MCF 10A (cell line): ENCODE data around the gene SERPINB11. TPM values are rescaled to one million over a fixed set of nuclear protein-coding genes. Genes with fewer than 3 reads are reported as not detected.

Source experiments
- BruUV-seq: library from RNA; stranded (reverse); fragments of 400-500 nt; replicated peaks from 2 replicates; lab custom pipeline; 2021; lab: Mats Ljungman, UMichigan
- CTCF ChIA-PET: fragments of 300-600 bp; sonication (Branson Sonifier 250); formaldehyde crosslinking; extraction: SDS; loops from one replicate; lab custom pipeline; 2021; ENCODE audit warnings: antibody characterized with exemption, inconsistent platforms; lab: Yijun Ruan, JAX
- POLR2A ChIA-PET: fragments of 300-600, 350-650 bp; sonication (Branson Sonifier 250); formaldehyde crosslinking; extraction: SDS; loops from one replicate; lab custom pipeline; 2020; ENCODE audit warnings: antibody characterized with exemption, inconsistent platforms; lab: Yijun Ruan, JAX
- DNase-seq: peaks from one replicate; pipeline ENCODE4 v3.0.0-alpha.2; 2018; ENCODE audit not compliant: unreplicated experiment
- H3K27ac Mint-ChIP-seq: one replicate; pipeline ENCODE4 v1.8.0; 2022; ENCODE audit warnings: mild to moderate bottlenecking, low read depth, mixed read lengths; ENCODE audit not compliant: unreplicated experiment
- H3K27me3 Mint-ChIP-seq: one replicate; pipeline ENCODE4 v1.8.0; 2022; ENCODE audit warnings: mixed read lengths; ENCODE audit not compliant: insufficient read depth, unreplicated experiment
- H3K36me3 Mint-ChIP-seq: one replicate; pipeline ENCODE4 v1.8.0; 2022; ENCODE audit warnings: mild to moderate bottlenecking, moderate library complexity, mixed read lengths; ENCODE audit not compliant: insufficient read depth, unreplicated experiment
- H3K4me1 Mint-ChIP-seq: one replicate; pipeline ENCODE4 v1.8.0; 2022; ENCODE audit warnings: mixed read lengths; ENCODE audit not compliant: insufficient read depth, unreplicated experiment
- H3K4me3 Mint-ChIP-seq: one replicate; pipeline ENCODE4 v1.8.0; 2022; ENCODE audit warnings: mild to moderate bottlenecking, moderate library complexity, mixed read lengths; ENCODE audit not compliant: unreplicated experiment
- H3K9me3 Mint-ChIP-seq: one replicate; pipeline ENCODE4 v1.8.0; 2022; ENCODE audit warnings: mixed read lengths; ENCODE audit not compliant: unreplicated experiment
- intact Hi-C: fragments of 100-400 bp; cut with micrococcal nuclease; formaldehyde crosslinking; loops from 2 replicates; pipeline ENCODE4 v1.14.1; 2022
- total RNA-seq: library from RNA; stranded (reverse); gene quantifications from 2 replicates; pipeline ENCODE4 v1.2.3, GENCODE V29; 2022
- TF ChIP-seq, protein P1 (sequence below): fragments of 200-600 bp; IDR thresholded peaks from one replicate; pipeline ENCODE4 v1.8.0; 2022; ENCODE audit warnings: antibody characterized with exemption, mild to moderate bottlenecking; ENCODE audit not compliant: unreplicated experiment

Gene SERPINB11
- total RNA-seq, 1 experiment from 2014 or later: not detected

- ChIA-PET CTCF (no interaction called here), POLR2A (no interaction called here)
- no TSS peak for BruUV-seq
- Mint-ChIP-seq H3K4me3 (no peak overlapping the region), H3K27ac (no peak overlapping the region), H3K4me1 (no peaks in the 10 kb centered on the region), H3K36me3 (no peaks in the 10 kb centered on the region), H3K9me3 (peaks cover 5% of the 10 kb centered on the region), H3K27me3 (no peaks in the 10 kb centered on the region)
- no peak for DNase-seq
- intact Hi-C loops: no loop called here
- TF ChIP-seq, protein P1, sequence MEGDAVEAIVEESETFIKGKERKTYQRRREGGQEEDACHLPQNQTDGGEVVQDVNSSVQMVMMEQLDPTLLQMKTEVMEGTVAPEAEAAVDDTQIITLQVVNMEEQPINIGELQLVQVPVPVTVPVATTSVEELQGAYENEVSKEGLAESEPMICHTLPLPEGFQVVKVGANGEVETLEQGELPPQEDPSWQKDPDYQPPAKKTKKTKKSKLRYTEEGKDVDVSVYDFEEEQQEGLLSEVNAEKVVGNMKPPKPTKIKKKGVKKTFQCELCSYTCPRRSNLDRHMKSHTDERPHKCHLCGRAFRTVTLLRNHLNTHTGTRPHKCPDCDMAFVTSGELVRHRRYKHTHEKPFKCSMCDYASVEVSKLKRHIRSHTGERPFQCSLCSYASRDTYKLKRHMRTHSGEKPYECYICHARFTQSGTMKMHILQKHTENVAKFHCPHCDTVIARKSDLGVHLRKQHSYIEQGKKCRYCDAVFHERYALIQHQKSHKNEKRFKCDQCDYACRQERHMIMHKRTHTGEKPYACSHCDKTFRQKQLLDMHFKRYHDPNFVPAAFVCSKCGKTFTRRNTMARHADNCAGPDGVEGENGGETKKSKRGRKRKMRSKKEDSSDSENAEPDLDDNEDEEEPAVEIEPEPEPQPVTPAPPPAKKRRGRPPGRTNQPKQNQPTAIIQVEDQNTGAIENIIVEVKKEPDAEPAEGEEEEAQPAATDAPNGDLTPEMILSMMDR: no peak
Measured at GRCh38 chr18:63708650-63709049, 5.9 kb downstream of the SERPINB11 start.

GRCh38 chr18:63725682-63726480 is 23.1 kb downstream of the SERPINB11 start:
- Mint-ChIP-seq H3K4me1 (peaks cover 6% of the 10 kb centered on the region), H3K27ac (no peak overlapping the region), H3K4me3 (no peak overlapping the region), H3K27me3 (no peaks in the 10 kb centered on the region), H3K9me3 (no peaks in the 10 kb centered on the region), H3K36me3 (no peaks in the 10 kb centered on the region)
- no peak for DNase-seq
- no TSS peak for BruUV-seq
- CTCF ChIA-PET: interaction anchor here (1.0 to 1.1 kb wide), 2 partner anchors 38 to 208 kb away, joined by 3 to 5 read pairs; no protein-coding TSS in a partner anchor
- TF ChIP-seq, protein P1: no peak
- POLR2A ChIA-PET: interaction anchor here (0.7 to 1.4 kb wide), 3 partner anchors 13 to 23 kb away, joined by 3 to 4 read pairs (median 3); partner anchors contain the start of gene SERPINB11
- intact Hi-C loops: no loop called here

- H3K27me3 Mint-ChIP-seq: no peaks in the 10 kb centered on the region
- no peaks in the 10 kb centered on the region for H3K36me3 Mint-ChIP-seq
- ChIA-PET CTCF (interaction anchor here (0.5 to 2.8 kb wide), 13 partner anchors 11 to 286 kb away, joined by 3 to 14 read pairs (median 7); partner anchors contain the start of gene SERPINB13), POLR2A (interaction anchor here (0.6 to 2.0 kb wide), 10 partner anchors 11 to 168 kb away, joined by 3 to 9 read pairs (median 4); no protein-coding TSS in a partner anchor)
- H3K4me1 Mint-ChIP-seq: peaks cover 11% of the 10 kb centered on the region
- no TSS peak for BruUV-seq
- intact Hi-C loops: no loop called here
- TF ChIP-seq, protein P1: no peak
- H3K27ac Mint-ChIP-seq: peak overlapping the region; percentile 44
- H3K9me3 Mint-ChIP-seq: no peaks in the 10 kb centered on the region
- DNase-seq: peak; percentile 76
- H3K4me3 Mint-ChIP-seq: peak overlapping the region; percentile 12
Measured at GRCh38 chr18:63730773-63731172, 28.0 kb downstream of the SERPINB11 start.

- H3K27ac Mint-ChIP-seq: peak overlapping the region; percentile 44
- POLR2A ChIA-PET: interaction anchor here (0.6 to 2.0 kb wide), 9 partner anchors 10 to 169 kb away, joined by 3 to 9 read pairs (median 4); no protein-coding TSS in a partner anchor
- intact Hi-C loops: no loop called here
- no peaks in the 10 kb centered on the region for H3K36me3 Mint-ChIP-seq
- CTCF ChIA-PET: interaction anchor here (0.5 to 2.8 kb wide), 11 partner anchors 10 to 286 kb away, joined by 3 to 14 read pairs (median 7); partner anchors contain the start of gene SERPINB13
- H3K4me3 Mint-ChIP-seq: peak overlapping the region; percentile 12
- TF ChIP-seq, protein P1: no peak
- BruUV-seq: no TSS peak
- H3K4me1 Mint-ChIP-seq: peaks cover 11% of the 10 kb centered on the region
- H3K9me3 Mint-ChIP-seq: no peaks in the 10 kb centered on the region
- no peaks in the 10 kb centered on the region for H3K27me3 Mint-ChIP-seq
- no peak for DNase-seq
Measured at GRCh38 chr18:63731215-63731614, 28.5 kb downstream of the SERPINB11 start.
